Tibial nerve (tissue), 4 donors: ENCODE results near the gene ZNF699. TPM values are rescaled to one million over a fixed set of nuclear protein-coding genes. Genes with fewer than 3 reads are reported as not detected.

Experiments
- DNase-seq, 2 donors: peaks; one replicate each; pipeline ENCODE4 v3.0.0-alpha.2; 2019; ENCODE audit warnings: low spot score in 2 of 2
- H3K27ac ChIP-seq, 4 donors: fragments of 200-600 bp; sonication (generic) in 3 of 4; one replicate each; pipeline ENCODE4 v1.5.1; 2017 to 2019; ENCODE audit warnings: mild to moderate bottlenecking in 1 of 4
- H3K27me3 ChIP-seq, 2 donors: fragments of 200-600 bp; sonication (generic) in 1 of 2; one replicate each; pipeline versions ENCODE4 v1.5.1 to v1.6.0; 2017 to 2019
- H3K36me3 ChIP-seq, 3 donors: fragments of 200-600 bp; sonication (generic); one replicate each; pipeline ENCODE4 v1.5.1; 2018 to 2019
- H3K4me1 ChIP-seq, 4 donors: fragments of 200-600 bp; sonication (generic) in 3 of 4; one replicate each; pipeline ENCODE4 v1.5.1; 2017 to 2019
- H3K4me3 ChIP-seq, 4 donors: fragments of 200-600 bp; sonication (generic) in 3 of 4; one replicate each; pipeline ENCODE4 v1.5.1; 2017 to 2019; ENCODE audit warnings: mild to moderate bottlenecking in 1 of 4, moderate library complexity in 1 of 4
- H3K9me3 ChIP-seq, 4 donors: fragments of 200-600 bp; sonication (generic) in 3 of 4; one replicate each; pipeline ENCODE4 v1.5.1; 2017 to 2019
- EP300 ChIP-seq, 2 donors: sonication (generic); formaldehyde crosslinking; IDR thresholded peaks; one replicate each; pipeline ENCODE4 v1.6.1; 2017; ENCODE audit warnings: antibody characterized with exemption in 2 of 2, mild to moderate bottlenecking in 1 of 2
- POLR2A ChIP-seq, 2 donors: fragments of 450-650 bp; IDR thresholded peaks; one replicate each; pipeline ENCODE4 v1.6.1; 2017; ENCODE audit warnings: antibody characterized with exemption in 2 of 2, mild to moderate bottlenecking in 2 of 2, moderate library complexity in 2 of 2
- WGBS, 2 donors: methylation state at CpG; one replicate each; pipeline ENCODE4 v1.1.5; 2018; 5-methylcytosine and 5-hydroxymethylcytosine counted together
- total RNA-seq, 4 donors: library from RNA; depleted of rRNA; stranded (reverse); fragments of >200 nt; gene quantifications; one replicate each; pipeline ENCODE4 v1.1.0, GENCODE V29; 2016
- TF ChIP-seq, protein P1 (sequence below), 5 experiments: fragments of 200-600 bp in 3 of 5; fragments of 450-650 bp in 2 of 5; sonication (generic) in 3 of 5; IDR thresholded peaks; one replicate each; pipeline ENCODE4 v1.5.1; 2016 to 2019; ENCODE audit warnings: antibody characterized with exemption in 5 of 5, mild to moderate bottlenecking in 3 of 5, moderate library complexity in 2 of 5

The ZNF699 gene
- total RNA-seq, 4 donors from 2014 or later: 15.0 to 26.7 (median 22.6) TPM

DNA sequence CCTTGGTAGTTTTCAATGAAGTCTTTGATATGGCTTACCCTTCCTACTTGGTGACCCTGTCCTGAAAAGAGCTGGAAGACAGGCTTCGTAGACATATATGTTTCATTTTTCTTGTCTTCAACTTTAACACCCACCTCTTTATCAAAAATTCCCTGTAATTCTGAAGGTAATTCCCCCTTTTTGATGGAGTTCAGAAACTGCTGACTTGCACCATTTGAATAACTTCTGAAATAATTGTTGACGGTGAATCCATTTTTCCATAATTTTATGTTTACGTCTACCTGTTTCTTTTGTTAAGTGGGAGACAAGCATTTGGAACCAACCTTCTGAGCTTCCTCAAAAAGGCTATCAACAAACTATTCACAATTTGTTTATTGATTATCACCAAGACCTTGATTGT lies 38.6 kb upstream of the ZNF699 start:
- Histone ChIP-seq H3K4me3 (no peak overlapping the region), H3K4me1 (no peaks in the 10 kb centered on the region), H3K9me3 (peaks cover 0 to 100% (median 53%) of the 10 kb centered on the region in 4 donors), H3K36me3 (peaks cover 0 to 99% (median 8%) of the 10 kb centered on the region in 3 donors), H3K27ac (no peak overlapping the region), H3K27me3 (no peaks in the 10 kb centered on the region)
- 99% methylated on average over 3 of the region's 3 CpGs for WGBS, 2 donors
- no peak for DNase-seq
- TF ChIP-seq POLR2A (IDR thresholded peaks at IDR 0.05) (no peak), EP300 (IDR thresholded peaks at IDR 0.05) (no peak)
- TF ChIP-seq, protein P1, sequence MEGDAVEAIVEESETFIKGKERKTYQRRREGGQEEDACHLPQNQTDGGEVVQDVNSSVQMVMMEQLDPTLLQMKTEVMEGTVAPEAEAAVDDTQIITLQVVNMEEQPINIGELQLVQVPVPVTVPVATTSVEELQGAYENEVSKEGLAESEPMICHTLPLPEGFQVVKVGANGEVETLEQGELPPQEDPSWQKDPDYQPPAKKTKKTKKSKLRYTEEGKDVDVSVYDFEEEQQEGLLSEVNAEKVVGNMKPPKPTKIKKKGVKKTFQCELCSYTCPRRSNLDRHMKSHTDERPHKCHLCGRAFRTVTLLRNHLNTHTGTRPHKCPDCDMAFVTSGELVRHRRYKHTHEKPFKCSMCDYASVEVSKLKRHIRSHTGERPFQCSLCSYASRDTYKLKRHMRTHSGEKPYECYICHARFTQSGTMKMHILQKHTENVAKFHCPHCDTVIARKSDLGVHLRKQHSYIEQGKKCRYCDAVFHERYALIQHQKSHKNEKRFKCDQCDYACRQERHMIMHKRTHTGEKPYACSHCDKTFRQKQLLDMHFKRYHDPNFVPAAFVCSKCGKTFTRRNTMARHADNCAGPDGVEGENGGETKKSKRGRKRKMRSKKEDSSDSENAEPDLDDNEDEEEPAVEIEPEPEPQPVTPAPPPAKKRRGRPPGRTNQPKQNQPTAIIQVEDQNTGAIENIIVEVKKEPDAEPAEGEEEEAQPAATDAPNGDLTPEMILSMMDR (IDR thresholded peaks at IDR 0.05): no peak

GRCh38 chr19:9345005-9345404 lies 35.4 kb upstream of the ZNF699 start:
- no peak overlapping the region for H3K4me3 ChIP-seq
- 97 to 99% methylated on average over 2 of the region's 2 CpGs for WGBS, 2 donors
- H3K4me1 ChIP-seq: no peaks in the 10 kb centered on the region
- TF ChIP-seq EP300 (IDR thresholded peaks at IDR 0.05) (no peak), POLR2A (IDR thresholded peaks at IDR 0.05) (no peak)
- TF ChIP-seq, protein P1 (IDR thresholded peaks at IDR 0.05): no peak
- peaks cover 0 to 99% (median 39%) of the 10 kb centered on the region in 3 donors for H3K36me3 ChIP-seq
- no peak overlapping the region for H3K27ac ChIP-seq
- peaks cover 0 to 100% (median 63%) of the 10 kb centered on the region in 4 donors for H3K9me3 ChIP-seq
- DNase-seq: no peak
- no peaks in the 10 kb centered on the region for H3K27me3 ChIP-seq

- H3K9me3 ChIP-seq: peaks cover 5 to 100% (median 63%) of the 10 kb centered on the region in 4 donors
- 96 to 99% methylated on average over 6 of the region's 6 CpGs for WGBS, 2 donors
Observed at GRCh38 chr19:9342610-9343304, 33.1 kb upstream of the ZNF699 start.

DNA sequence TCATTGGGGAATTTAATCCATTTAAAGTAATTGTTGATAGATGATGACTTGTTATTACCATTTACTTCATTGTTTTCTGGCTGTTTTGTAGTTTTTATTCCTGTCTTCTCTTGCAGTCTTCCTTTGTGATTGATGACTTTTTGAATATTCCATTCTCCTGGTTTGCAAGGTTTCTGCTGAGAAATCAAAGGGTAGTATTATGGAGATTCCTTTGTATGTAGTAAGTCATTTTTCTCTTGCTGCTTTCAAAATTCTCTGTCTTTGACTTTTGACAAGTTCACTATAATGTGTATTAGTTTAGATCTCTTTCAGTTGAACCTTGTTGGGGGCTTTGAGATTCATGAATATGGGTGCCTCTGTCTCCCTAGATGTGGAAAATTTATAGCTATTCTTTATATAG lies 20.4 kb upstream of the ZNF699 start:
- TF ChIP-seq, protein P1 (IDR thresholded peaks at IDR 0.05): no peak
- TF ChIP-seq EP300 (IDR thresholded peaks at IDR 0.05) (no peak), POLR2A (IDR thresholded peaks at IDR 0.05) (no peak)
- Histone ChIP-seq H3K27me3 (no peaks in the 10 kb centered on the region), H3K4me3 (no peak overlapping the region), H3K4me1 (peaks cover 0 to 5% (median 0%) of the 10 kb centered on the region in 4 donors), H3K36me3 (peaks cover 0 to 99% (median 36%) of the 10 kb centered on the region in 3 donors), H3K9me3 (peaks cover 3 to 100% (median 52%) of the 10 kb centered on the region in 4 donors), H3K27ac (no peak overlapping the region)
- DNase-seq: no peak

More at GRCh38 chr19:9342610-9343304, 33.1 kb upstream of the ZNF699 start:
- no peak for DNase-seq
- Histone ChIP-seq H3K36me3 (peaks cover 0 to 100% (median 57%) of the 10 kb centered on the region in 3 donors), H3K27me3 (no peaks in the 10 kb centered on the region), H3K4me1 (no peaks in the 10 kb centered on the region), H3K27ac (no peak overlapping the region), H3K4me3 (no peak overlapping the region)
- TF ChIP-seq, protein P1 (IDR thresholded peaks at IDR 0.05): no peak
- no peak for TF ChIP-seq EP300 (IDR thresholded peaks at IDR 0.05)
- no peak for TF ChIP-seq POLR2A (IDR thresholded peaks at IDR 0.05)

DNA sequence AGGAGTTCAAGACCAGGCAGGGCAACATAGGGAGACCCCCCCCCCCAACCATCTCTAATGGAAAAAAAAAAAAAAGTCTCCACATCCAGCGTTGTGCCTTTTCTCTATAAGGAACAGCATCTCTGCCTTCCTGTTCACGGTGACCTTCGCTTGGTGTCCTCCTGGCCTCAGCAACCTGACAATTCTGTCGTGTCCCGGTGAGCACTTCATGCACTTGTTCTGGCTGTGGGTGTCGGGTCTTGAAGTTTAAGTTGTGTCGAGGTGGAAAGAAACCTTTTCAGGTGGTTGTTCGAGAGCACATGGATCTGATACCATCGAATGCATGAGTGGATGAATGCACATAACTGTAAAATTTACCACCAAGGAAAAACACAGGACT lies 14.9 kb upstream of the ZNF699 start:
- 52 to 60% methylated on average over 9 of the region's 9 CpGs for WGBS, 2 donors
- H3K27me3 ChIP-seq: no peaks in the 10 kb centered on the region
- peak overlapping the region; percentile 39 to 90 (median 78) for H3K4me3 ChIP-seq
- H3K4me1 ChIP-seq: peaks cover 0 to 17% (median 3%) of the 10 kb centered on the region in 4 donors
- peaks cover 0 to 49% (median 8%) of the 10 kb centered on the region in 3 donors for H3K36me3 ChIP-seq
- H3K9me3 ChIP-seq: peaks cover 0 to 50% (median 16%) of the 10 kb centered on the region in 4 donors
- TF ChIP-seq POLR2A (IDR thresholded peaks at IDR 0.05) (no peak), EP300 (IDR thresholded peaks at IDR 0.05) (no peak)
- TF ChIP-seq, protein P1 (IDR thresholded peaks at IDR 0.05): no peak
- H3K27ac ChIP-seq: peak overlapping the region; percentile 67 to 94 (median 92)
- DNase-seq: no peak
